Activated T-cell treated with anti-CD3 and anti-CD28 coated beads for 24 hours (primary cell): ENCODE results near the gene CFAP53.
"Not testable (repeated sequence)": the region's sequence is repeated elsewhere in the genome, so short reads cannot be mapped to it uniquely, and the experiment has no call there.

ENCODE experiments used
- DNase-seq: peaks from one replicate; pipeline ENCODE4 v3.0.0-alpha.2; 2020; ENCODE audit warnings: low read depth

CFAP53 gene

DNA sequence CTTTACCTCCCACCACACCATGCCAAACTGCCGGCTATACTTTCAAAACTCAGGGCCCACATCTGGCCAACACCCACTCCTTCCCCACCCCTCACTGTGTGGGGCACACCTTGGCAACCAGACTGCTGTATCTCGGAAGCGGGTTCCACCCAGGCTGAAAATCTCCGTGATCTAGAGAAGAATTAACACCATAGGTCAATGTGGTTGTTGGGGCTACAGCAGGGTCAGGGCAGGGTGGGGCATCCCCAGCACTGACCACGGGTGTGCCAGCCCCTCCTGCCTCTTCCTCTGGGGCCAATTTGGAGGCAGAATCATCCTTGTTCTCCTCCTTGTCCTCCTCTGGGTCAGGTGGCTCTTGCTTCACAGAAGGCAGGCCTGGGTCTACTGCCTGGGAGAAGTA, 6.3 kb upstream of the CFAP53 start:
- DNase-seq = no peak

GRCh38 chr18:50268022-50268747, 1.9 kb upstream of the CFAP53 start:
- DNase-seq = peak; percentile 68

DNA sequence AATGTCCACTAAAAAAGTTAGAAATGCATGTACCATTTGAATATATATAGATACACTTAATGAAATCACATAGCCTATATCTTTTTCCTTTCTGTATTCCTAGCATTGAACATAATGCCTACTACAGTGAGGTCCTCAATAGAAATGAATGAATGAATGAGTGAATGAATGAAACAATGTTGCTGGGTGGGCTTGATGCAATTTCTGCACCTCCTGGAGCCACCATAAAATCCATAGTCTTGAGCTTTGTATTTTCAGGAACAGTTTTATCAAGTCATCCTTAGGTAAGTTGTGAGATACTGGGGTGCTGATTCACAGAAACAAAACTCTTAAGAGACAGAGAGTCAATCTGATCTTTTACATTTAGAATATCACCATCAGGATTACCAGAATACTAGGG, 3.3 kb downstream of the CFAP53 start:
- DNase-seq = no peak

- DNase-seq = no peak
Measured at GRCh38 chr18:50250935-50251334, 15.4 kb downstream of the CFAP53 start.

- no peak for DNase-seq
Measured at GRCh38 chr18:50249576-50249975, 16.7 kb downstream of the CFAP53 start.

DNA sequence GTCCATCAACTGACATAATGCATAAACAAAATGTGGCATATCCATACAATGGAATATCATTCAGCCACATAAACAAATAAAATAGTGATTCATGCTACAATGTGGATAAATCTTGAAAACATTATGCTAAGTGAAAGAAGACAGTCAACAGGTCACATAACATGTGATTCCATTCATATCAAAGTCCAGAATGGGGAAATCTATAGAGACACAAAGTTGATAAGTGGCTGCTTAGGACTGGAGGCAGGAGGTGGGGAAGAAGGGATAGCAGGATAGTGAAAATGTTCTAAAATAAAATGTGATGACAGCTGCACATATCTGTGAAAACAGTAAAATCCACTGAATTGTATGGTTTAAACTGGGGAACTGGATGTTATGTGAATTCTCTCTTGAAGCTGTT, 18.7 kb downstream of the CFAP53 start:
- DNase-seq = no peak

GRCh38 chr18:50241768-50242167, 24.5 kb downstream of the CFAP53 start:
- DNase-seq = not testable (repeated sequence)

DNA sequence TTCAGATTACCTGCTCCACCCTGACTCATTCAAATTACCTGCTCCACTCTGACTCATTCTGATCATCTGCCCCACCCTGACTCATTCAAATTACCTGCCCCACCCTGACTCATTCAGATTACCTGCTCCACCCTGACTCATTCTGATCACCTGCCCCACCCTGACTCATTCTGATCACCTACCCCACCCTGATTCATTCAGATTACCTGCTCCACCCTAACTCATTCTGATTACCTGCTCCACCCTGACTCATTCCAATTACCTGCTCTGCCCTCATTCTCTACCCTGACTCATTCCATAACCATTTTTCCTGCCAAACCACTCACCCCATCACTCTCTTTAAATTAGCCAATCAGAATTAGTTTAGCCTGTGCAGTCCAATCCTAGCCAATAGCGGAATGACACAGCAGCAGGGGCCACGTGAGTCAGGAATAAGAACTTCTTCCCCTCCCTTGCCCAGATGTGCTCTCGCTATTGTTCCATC, 26.2 kb downstream of the CFAP53 start:
- DNase-seq = no peak

DNA sequence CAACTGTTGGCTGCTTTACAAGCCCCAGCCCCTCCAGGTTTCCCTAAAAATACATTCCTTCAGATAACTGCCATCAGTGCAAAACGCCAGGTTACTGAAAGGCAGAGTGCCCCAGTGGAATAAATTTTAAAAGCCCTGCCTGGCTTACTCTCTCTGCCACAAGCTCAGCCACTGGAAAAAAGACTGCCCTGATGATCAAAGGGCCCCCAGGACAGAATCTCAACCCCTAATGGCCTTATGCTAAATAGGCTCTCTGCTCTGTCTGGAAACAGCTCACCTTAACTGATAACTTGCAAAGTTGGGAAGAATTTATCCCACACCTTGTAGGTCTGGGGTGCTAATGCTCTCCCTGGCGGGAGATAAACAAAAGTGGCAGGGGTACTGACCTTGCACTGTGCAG, 33.9 kb downstream of the CFAP53 start:
- DNase-seq = no peak

GRCh38 chr18:50231621-50232020, 34.7 kb downstream of the CFAP53 start:
- DNase-seq = no peak

DNA sequence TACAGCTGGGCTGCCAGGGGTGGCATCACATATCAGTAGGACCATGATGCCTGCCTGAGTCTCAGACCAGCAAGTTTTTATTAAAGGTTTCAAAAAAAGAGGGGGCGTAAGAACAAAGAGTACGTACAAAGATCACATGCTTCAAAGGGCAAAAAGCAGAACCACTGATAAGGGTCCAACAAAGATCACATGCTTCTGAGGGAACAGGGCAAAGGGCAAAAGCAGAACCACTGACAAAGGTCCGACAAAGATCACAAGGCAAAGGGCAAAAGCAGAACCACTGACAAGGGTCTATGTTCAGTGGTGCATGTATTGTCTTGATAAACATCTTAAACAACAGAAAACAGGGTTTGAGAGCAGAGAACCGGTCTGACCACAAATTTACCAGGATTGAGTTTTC, 46.0 kb downstream of the CFAP53 start:
- not testable (repeated sequence) for DNase-seq

GRCh38 chr18:50218432-50219197, 47.7 kb downstream of the CFAP53 start:
- peak; percentile 12 for DNase-seq

- no peak for DNase-seq
Measured at GRCh38 chr18:50209311-50209710, 57.0 kb downstream of the CFAP53 start.

DNA sequence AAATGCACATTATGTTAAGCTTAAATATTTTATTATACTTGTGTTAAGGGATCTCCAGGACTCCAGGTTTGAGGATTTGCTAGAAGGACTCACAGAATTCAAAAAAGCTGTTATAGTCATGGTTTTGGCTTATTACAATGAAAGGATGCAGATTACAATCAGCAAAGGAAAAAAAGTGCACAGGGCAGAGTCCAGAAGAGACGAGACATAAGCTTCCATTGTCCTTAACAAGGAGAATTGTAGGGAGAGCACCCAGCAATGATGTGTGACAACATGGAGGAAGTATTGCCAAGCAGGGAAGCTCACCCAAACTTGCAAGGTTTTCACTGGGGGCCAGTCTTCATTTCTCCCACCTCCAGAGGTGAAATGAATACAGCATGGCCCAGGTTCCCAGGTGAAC, 58.6 kb downstream of the CFAP53 start:
- no peak for DNase-seq

DNA sequence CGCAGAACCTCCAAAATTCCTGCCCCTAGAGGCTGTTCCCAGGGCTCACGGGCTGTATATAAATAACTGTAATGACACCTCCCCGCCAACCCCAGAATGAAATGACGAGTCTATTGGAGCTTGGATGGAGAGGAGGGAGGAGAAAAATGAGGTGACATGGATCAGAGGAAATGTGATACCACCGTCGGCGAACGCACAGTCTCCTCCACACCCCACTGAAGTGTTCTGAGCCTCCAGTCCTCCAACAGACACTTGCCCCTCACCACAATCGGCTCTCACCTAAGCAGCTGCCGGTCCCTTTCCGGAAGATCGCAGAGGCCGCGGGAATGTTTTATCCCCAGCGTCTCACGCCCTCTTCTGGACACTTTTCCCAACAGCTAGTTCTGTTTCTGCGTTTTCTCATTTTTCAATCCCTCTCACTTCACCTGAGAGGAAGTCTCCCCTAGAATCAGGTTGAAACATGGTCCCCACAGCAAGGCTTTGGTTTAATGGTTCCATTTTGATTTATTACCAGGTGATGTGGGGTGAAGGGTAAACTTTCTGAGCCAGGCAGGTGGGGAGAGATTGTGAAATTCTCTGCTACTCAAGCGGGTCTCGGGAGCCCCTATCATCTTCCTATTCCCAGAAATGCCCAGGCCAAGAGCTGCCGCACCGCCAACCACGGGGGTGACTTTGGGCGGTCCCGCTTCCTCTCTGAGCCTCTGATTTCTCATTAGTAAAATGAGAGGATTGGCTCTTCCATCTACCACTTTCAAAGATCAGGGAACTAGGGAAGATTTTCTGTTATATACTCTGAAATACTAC, 62.3 kb downstream of the CFAP53 start:
- no peak for DNase-seq

- no peak for DNase-seq
Measured at GRCh38 chr18:50201476-50202018, 64.7 kb downstream of the CFAP53 start.

DNA sequence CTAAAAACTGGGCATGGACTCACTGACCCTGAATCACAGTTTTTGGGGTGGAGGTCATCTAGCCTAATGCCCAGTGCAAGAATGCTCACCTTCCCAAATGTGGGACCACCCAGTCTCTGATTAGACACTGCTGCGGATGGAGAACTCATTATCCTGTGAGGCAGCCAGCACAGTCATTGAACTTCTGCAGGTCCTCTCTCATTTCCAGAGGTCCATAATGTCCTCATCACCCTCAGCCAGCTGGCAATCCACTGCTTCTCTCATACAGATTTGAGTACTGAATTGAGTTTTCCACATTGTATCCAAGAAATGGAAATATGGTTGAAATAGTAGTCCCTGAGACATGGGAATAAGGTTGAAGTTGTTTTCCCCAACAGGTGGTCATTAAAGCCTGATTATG, 66.4 kb downstream of the CFAP53 start:
- DNase-seq = no peak

DNA sequence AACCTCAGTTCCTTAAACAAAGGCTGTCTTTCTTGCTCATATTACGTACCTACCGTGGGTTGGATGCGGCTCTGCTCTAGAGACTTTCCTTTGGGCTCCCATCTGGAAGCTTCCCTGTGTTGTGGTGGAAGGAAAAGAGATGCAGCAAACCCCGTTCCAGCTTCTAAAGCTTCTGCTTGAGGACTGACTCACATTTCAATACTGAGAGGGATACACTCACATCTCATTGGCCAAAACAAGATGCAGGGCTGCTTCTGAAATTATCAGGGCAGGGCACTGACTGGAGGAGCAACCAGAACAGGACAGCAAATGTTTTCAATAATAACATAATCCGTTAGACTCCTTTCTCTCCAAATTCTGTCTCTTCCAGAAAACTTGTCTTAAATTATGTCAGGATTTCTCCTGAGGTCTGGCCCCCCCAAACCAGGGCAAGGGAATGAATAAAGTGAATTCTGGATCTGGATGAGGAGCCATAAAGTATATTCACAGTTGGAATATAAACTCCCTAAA, 66.9 kb downstream of the CFAP53 start:
- DNase-seq = no peak

DNA sequence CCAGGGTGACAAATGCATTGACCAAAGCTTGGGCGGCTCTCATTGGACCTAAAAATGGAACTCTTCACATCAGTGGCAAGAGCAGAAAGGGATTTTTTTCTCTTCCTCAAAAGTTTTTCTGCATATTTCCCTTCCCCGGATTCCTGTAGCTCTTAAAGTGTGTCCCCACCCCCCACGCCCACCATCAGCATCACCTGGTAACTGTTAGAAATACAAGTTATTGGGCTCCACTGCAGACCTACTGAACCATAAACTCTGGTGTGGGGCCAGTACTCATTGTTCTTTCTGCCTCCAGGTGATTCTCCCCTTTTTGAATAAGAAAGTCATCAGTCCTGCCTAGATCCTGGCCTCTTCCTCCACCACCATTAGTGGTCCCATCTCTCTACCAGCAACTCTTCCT, 70.0 kb downstream of the CFAP53 start:
- no peak for DNase-seq

- DNase-seq = no peak
Measured at GRCh38 chr18:50195689-50196088, 70.6 kb downstream of the CFAP53 start.

DNA sequence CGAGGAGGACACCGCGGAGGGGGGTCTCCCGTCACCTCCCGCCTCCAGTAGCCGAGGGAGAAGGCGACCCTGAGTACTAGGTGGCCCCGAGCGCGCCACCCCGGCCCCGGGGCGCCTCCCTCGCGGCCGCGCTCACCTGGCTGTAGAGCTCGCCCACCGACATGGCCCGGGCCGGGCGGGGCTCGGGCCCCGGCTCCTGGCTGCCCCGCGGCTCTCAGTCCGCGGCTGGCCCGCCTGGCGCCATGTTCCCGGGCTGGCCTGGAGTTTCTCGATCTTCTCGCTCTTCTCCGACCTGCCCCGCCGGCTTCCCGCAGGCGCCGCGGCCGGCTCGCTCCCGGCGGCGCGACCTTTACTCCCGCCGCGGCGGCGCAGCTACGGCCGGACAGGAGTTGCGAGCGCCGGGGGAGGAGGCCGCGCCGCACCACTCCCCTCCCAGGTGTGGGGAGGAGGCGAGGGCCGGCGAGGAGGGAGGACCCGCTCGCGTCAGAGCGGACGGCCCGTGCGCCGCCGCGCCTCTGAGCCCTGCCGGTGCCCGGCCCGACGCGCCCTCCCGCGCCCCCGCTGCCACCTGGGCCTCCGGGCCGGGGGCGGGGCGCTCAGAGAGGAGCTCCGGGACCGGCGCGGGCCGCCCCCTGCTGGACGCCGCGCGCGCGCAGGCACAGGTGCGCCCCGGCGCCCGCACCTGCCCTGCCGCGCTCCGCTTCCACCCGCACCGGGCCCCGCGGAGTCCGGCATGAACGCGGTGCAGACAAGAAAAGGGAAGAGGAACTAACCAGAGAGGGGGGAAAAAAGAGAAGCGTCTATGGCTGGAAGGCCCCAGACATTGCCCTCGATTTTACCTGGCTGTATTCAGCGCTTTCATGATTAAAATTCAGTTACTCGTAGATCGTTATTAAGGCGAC, 71.4 kb downstream of the CFAP53 start, which contains the start of gene MYO5B:
MYO5B (minus strand) TSS at position 517 of the 902 bp plus-strand sequence; CDS start at position 163, 354 bp downstream.
- DNase-seq = peak; percentile 23
